ENCODE data around the gene CSRP3.

The CSRP3 gene

GRCh38 chr11:19185036-19185435 lies 16.7 kb downstream of the CSRP3 start:
- no peak for TF ChIP-seq CTCF (IDR thresholded peaks at IDR 0.05; ENCODE audit: low read depth, low read length)
- no peak for DNase-seq (ENCODE audit: extremely low read depth, low read depth)

- DNase-seq (ENCODE audit: extremely low read depth, low read depth) = no peak
- no peak for TF ChIP-seq CTCF (IDR thresholded peaks at IDR 0.05; ENCODE audit: low read depth, low read length)
Observed at GRCh38 chr11:19183646-19184045, 18.1 kb downstream of the CSRP3 start.

GRCh38 chr11:19181531-19182261 lies 20.1 kb downstream of the CSRP3 start:
- no peak for TF ChIP-seq CTCF (IDR thresholded peaks at IDR 0.05; ENCODE audit: low read depth, low read length)
- DNase-seq (ENCODE audit: extremely low read depth, low read depth) = no peak

GRCh38 chr11:19176629-19177186 lies 25.1 kb downstream of the CSRP3 start:
- TF ChIP-seq CTCF (IDR thresholded peaks at IDR 0.05; ENCODE audit: low read depth, low read length) = no peak
- no peak for DNase-seq (ENCODE audit: extremely low read depth, low read depth)

GRCh38 chr11:19173964-19174638 lies 27.7 kb downstream of the CSRP3 start:
- no peak for TF ChIP-seq CTCF (IDR thresholded peaks at IDR 0.05; ENCODE audit: low read depth, low read length)
- DNase-seq (ENCODE audit: extremely low read depth, low read depth) = no peak

- no peak for TF ChIP-seq CTCF (IDR thresholded peaks at IDR 0.05; ENCODE audit: low read depth, low read length)
Observed at GRCh38 chr11:19173004-19173689, 28.6 kb downstream of the CSRP3 start.

GRCh38 chr11:19168090-19168489 lies 33.7 kb downstream of the CSRP3 start:
- no peak for DNase-seq (ENCODE audit: extremely low read depth, low read depth)
- no peak for TF ChIP-seq CTCF (IDR thresholded peaks at IDR 0.05; ENCODE audit: low read depth, low read length)

More at GRCh38 chr11:19173004-19173689, 28.6 kb downstream of the CSRP3 start:
- no peak for DNase-seq (ENCODE audit: extremely low read depth, low read depth)

All from AG09319 (cell line).